ENCODE results near the gene LY6G6D.
A peak's percentile ranks its signal among the peaks of the same experiment; 100 is the strongest.

Gene LY6G6D

GRCh38 chr6:31763619-31763940 lies 48.4 kb downstream of the LY6G6D start:
- DNase-seq (ENCODE audit: low read depth, low spot score), result peak; percentile 37
- in situ Hi-C loops (cut with HindIII; ENCODE audit: low sequenced_read_pairs), result no loop called here
- no peak overlapping the region for H3K4me3 ChIP-seq (ENCODE audit: low read depth, low read length)
- TF ChIP-seq CTCF (IDR thresholded peaks at IDR 0.05; ENCODE audit: low read depth, low read length), result no peak

GRCh38 chr6:31764198-31764597 lies 49.0 kb downstream of the LY6G6D start:
- TF ChIP-seq CTCF (IDR thresholded peaks at IDR 0.05; ENCODE audit: low read depth, low read length), result no peak
- in situ Hi-C loops (cut with HindIII; ENCODE audit: low sequenced_read_pairs), result no loop called here
- DNase-seq (ENCODE audit: low read depth, low spot score), result no peak
- H3K4me3 ChIP-seq (ENCODE audit: low read depth, low read length), result no peak overlapping the region

GRCh38 chr6:31765559-31765909 lies 50.4 kb downstream of the LY6G6D start:
- no peak overlapping the region for H3K4me3 ChIP-seq (ENCODE audit: low read depth, low read length)
- no peak for TF ChIP-seq CTCF (IDR thresholded peaks at IDR 0.05; ENCODE audit: low read depth, low read length)
- DNase-seq (ENCODE audit: low read depth, low spot score), result no peak
- in situ Hi-C loops (cut with HindIII; ENCODE audit: low sequenced_read_pairs), result no loop called here

GRCh38 chr6:31765910-31766794 lies 51.0 kb downstream of the LY6G6D start:
- H3K4me3 ChIP-seq (ENCODE audit: low read depth, low read length), result peak overlapping the region; percentile 20
- no peak for TF ChIP-seq CTCF (IDR thresholded peaks at IDR 0.05; ENCODE audit: low read depth, low read length)
- in situ Hi-C loops (cut with HindIII; ENCODE audit: low sequenced_read_pairs), result no loop called here
- DNase-seq (ENCODE audit: low read depth, low spot score), result no peak

- no peak for DNase-seq (ENCODE audit: low read depth, low spot score)
- H3K4me3 ChIP-seq (ENCODE audit: low read depth, low read length), result no peak overlapping the region
- no peak for TF ChIP-seq CTCF (IDR thresholded peaks at IDR 0.05; ENCODE audit: low read depth, low read length)
- in situ Hi-C loops (cut with HindIII; ENCODE audit: low sequenced_read_pairs), result no loop called here
Measured at GRCh38 chr6:31767096-31767645, 52.0 kb downstream of the LY6G6D start.
